K562 (cell line): Measurements from ENCODE around the gene VILL. TPM values are rescaled to one million over a fixed set of nuclear protein-coding genes. Genes with fewer than 3 reads are reported as not detected.

Source experiments
- ELF1 ChIP-seq: fragments of 200-800 bp; sonication (Bioruptor generic); IDR thresholded peaks from 2 replicates; pipeline ENCODE4 v1.6.1; 2016; ENCODE audit warnings: missing genetic modification characterization, missing compliant biosample characterization
- SMC3 ChIP-seq: conservative IDR thresholded peaks from 2 replicates; pipeline ENCODE4 v1.6.1; 2011; ENCODE audit warnings: low read depth, low read length, improper control_type of control experiment; ENCODE audit not compliant: insufficient read depth
- SPI1 ChIP-seq: IDR thresholded peaks from 2 replicates; pipeline ENCODE4 v1.6.1; 2011; ENCODE audit warnings: low read depth, low read length, control low read depth, borderline replicate concordance
- ZKSCAN8 ChIP-seq: fragments of 200-800 bp; sonication (Bioruptor generic); IDR thresholded peaks from 2 replicates; pipeline ENCODE4 v1.6.1; 2016; ENCODE audit warnings: missing genetic modification characterization, missing compliant biosample characterization
- ZNF584 ChIP-seq: fragments of 200-800 bp; sonication (Bioruptor generic); IDR thresholded peaks from 2 replicates; pipeline ENCODE4 v1.6.1; 2016; ENCODE audit warnings: low read depth, mild to moderate bottlenecking, missing genetic modification characterization, missing compliant biosample characterization
- polyA plus RNA-seq, 8 experiments: library from polyadenylated mRNA; depleted of rRNA in 4 of 8; stranded (reverse) in 5 of 8; unstranded in 3 of 8; fragments of >200 nt; fragmentation: Nextera tagmentation in 2 of 8; fragmentation: Illumina TruSeq in 1 of 8; extraction: Ambion mirVana in 2 of 8; extraction: Trizol in 1 of 8; gene quantifications; 2 replicates each; pipeline versions ENCODE4 v1.2.1 to v1.2.3, GENCODE V29; 2011 to 2014; ENCODE audit warnings: inconsistent platforms in 1 of 8, missing spikeins in 1 of 8
- total RNA-seq, 7 experiments: library from RNA; depleted of rRNA in 6 of 7; stranded (reverse); fragments of >200 nt in 6 of 7; fragmentation: Illumina TruSeq in 2 of 7; extraction: Trizol in 2 of 7; gene quantifications; 2 replicates each; pipeline versions ENCODE4 v1.2.1 to v1.2.3, GENCODE V29; 2011 to 2021; ENCODE audit warnings: low replicate concordance in 1 of 7
- TF ChIP-seq, protein P1 (sequence below): sonication (generic); formaldehyde crosslinking; IDR thresholded peaks from 2 replicates; pipeline ENCODE4 v1.8.1; 2023; ENCODE audit warnings: mild to moderate bottlenecking, missing genetic modification reagents
- TF ChIP-seq, protein P2 (sequence below): fragments of 200-600 bp; sonication (generic); IDR thresholded peaks from one replicate; pipeline ENCODE4 v1.6.1; 2012; ENCODE audit warnings: mild to moderate bottlenecking, low read depth, low read length, inconsistent platforms

Gene VILL
- total and polyA plus RNA-seq, 9 of the 15 experiments (the other 6 are each of a cell fraction or from before 2014, with no cell fraction given), result 0.11 to 16.0 (median 8.8) TPM

DNA sequence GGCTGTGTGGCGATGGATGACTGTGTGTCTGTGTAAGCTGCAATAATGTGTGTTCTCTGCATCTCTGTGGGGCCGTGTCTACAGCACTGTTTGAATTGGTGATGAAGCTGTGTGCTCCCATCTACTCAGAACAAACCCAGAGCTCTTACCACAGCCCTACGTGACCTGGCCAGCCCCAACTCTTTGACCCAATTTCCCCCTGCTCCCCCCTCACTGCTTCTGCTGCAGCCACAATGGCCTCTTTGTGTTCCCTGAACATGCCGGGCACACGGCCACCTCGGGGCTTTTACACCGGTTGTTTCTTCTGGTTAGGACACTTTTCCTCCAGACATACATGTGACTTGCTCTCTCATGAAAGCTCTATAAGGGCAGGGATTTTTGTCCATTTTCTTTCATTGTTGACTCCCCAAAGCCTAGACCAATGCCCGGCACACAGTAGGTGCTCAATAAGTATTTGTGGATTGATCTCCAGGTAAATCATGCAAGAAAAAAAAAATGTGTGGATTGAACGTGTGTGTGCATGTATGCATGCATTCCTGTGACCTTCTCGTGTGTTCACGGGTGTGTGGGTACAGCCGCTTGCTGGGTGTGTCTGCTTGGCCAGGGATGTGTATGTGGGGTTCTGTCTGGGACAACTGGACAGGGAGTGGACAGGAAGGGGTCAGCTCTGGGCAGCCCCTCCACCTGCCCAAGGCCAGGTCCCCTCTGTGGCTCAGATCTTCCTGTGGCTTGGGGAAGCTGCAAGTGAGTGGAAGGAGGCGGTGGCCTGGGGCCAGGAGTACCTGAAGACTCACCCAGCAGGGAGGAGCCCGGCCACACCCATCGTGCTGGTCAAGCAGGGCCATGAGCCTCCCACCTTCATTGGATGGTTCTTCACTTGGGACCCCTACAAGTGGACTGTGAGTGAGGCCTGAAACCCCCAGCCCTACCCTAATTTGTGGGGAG lies 14.8 kb downstream of the VILL start (continued):
- TF ChIP-seq SMC3 (no peak), ELF1 (tag) (no peak), ZNF584 (CRISPR knock-in tag) (no peak), ZKSCAN8 (no peak), SPI1 (no peak)
- TF ChIP-seq, protein P1, sequence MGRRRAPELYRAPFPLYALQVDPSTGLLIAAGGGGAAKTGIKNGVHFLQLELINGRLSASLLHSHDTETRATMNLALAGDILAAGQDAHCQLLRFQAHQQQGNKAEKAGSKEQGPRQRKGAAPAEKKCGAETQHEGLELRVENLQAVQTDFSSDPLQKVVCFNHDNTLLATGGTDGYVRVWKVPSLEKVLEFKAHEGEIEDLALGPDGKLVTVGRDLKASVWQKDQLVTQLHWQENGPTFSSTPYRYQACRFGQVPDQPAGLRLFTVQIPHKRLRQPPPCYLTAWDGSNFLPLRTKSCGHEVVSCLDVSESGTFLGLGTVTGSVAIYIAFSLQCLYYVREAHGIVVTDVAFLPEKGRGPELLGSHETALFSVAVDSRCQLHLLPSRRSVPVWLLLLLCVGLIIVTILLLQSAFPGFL (CRISPR knock-in tag), result no peak
- TF ChIP-seq, protein P2, sequence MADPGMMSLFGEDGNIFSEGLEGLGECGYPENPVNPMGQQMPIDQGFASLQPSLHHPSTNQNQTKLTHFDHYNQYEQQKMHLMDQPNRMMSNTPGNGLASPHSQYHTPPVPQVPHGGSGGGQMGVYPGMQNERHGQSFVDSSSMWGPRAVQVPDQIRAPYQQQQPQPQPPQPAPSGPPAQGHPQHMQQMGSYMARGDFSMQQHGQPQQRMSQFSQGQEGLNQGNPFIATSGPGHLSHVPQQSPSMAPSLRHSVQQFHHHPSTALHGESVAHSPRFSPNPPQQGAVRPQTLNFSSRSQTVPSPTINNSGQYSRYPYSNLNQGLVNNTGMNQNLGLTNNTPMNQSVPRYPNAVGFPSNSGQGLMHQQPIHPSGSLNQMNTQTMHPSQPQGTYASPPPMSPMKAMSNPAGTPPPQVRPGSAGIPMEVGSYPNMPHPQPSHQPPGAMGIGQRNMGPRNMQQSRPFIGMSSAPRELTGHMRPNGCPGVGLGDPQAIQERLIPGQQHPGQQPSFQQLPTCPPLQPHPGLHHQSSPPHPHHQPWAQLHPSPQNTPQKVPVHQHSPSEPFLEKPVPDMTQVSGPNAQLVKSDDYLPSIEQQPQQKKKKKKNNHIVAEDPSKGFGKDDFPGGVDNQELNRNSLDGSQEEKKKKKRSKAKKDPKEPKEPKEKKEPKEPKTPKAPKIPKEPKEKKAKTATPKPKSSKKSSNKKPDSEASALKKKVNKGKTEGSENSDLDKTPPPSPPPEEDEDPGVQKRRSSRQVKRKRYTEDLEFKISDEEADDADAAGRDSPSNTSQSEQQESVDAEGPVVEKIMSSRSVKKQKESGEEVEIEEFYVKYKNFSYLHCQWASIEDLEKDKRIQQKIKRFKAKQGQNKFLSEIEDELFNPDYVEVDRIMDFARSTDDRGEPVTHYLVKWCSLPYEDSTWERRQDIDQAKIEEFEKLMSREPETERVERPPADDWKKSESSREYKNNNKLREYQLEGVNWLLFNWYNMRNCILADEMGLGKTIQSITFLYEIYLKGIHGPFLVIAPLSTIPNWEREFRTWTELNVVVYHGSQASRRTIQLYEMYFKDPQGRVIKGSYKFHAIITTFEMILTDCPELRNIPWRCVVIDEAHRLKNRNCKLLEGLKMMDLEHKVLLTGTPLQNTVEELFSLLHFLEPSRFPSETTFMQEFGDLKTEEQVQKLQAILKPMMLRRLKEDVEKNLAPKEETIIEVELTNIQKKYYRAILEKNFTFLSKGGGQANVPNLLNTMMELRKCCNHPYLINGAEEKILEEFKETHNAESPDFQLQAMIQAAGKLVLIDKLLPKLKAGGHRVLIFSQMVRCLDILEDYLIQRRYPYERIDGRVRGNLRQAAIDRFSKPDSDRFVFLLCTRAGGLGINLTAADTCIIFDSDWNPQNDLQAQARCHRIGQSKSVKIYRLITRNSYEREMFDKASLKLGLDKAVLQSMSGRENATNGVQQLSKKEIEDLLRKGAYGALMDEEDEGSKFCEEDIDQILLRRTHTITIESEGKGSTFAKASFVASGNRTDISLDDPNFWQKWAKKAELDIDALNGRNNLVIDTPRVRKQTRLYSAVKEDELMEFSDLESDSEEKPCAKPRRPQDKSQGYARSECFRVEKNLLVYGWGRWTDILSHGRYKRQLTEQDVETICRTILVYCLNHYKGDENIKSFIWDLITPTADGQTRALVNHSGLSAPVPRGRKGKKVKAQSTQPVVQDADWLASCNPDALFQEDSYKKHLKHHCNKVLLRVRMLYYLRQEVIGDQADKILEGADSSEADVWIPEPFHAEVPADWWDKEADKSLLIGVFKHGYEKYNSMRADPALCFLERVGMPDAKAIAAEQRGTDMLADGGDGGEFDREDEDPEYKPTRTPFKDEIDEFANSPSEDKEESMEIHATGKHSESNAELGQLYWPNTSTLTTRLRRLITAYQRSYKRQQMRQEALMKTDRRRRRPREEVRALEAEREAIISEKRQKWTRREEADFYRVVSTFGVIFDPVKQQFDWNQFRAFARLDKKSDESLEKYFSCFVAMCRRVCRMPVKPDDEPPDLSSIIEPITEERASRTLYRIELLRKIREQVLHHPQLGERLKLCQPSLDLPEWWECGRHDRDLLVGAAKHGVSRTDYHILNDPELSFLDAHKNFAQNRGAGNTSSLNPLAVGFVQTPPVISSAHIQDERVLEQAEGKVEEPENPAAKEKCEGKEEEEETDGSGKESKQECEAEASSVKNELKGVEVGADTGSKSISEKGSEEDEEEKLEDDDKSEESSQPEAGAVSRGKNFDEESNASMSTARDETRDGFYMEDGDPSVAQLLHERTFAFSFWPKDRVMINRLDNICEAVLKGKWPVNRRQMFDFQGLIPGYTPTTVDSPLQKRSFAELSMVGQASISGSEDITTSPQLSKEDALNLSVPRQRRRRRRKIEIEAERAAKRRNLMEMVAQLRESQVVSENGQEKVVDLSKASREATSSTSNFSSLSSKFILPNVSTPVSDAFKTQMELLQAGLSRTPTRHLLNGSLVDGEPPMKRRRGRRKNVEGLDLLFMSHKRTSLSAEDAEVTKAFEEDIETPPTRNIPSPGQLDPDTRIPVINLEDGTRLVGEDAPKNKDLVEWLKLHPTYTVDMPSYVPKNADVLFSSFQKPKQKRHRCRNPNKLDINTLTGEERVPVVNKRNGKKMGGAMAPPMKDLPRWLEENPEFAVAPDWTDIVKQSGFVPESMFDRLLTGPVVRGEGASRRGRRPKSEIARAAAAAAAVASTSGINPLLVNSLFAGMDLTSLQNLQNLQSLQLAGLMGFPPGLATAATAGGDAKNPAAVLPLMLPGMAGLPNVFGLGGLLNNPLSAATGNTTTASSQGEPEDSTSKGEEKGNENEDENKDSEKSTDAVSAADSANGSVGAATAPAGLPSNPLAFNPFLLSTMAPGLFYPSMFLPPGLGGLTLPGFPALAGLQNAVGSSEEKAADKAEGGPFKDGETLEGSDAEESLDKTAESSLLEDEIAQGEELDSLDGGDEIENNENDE, result no peak
